Lower leg skin (tissue), 3 donors: ENCODE results near the gene WNT8B.

ENCODE experiments used
- CTCF ChIP-seq, 3 donors: fragments of 450-650 bp; IDR thresholded peaks; one replicate each; pipeline ENCODE4 v1.5.1; 2016; ENCODE audit warnings: antibody characterized with exemption in 3 of 3, mild to moderate bottlenecking in 3 of 3, moderate library complexity in 2 of 3
- POLR2A ChIP-seq, 2 donors: fragments of 450-650 bp; IDR thresholded peaks; one replicate each; pipeline ENCODE4 v1.6.1; 2016 to 2017; ENCODE audit warnings: antibody characterized with exemption in 2 of 2, mild to moderate bottlenecking in 1 of 2, moderate library complexity in 1 of 2

- no peak for TF ChIP-seq POLR2A (IDR thresholded peaks at IDR 0.05)
- TF ChIP-seq CTCF (IDR thresholded peaks at IDR 0.05), result no peak
Observed at GRCh38 chr10:100413173-100413572, 49.6 kb upstream of the WNT8B start.
